Measurements from ENCODE around the gene FGD1. TPM values are rescaled to one million over a fixed set of nuclear protein-coding genes. Genes with fewer than 3 reads are reported as not detected.

Gene FGD1
- total RNA-seq, 6 donors from 2014 or later = 1.0 to 4.1 (median 1.7) TPM

DNA sequence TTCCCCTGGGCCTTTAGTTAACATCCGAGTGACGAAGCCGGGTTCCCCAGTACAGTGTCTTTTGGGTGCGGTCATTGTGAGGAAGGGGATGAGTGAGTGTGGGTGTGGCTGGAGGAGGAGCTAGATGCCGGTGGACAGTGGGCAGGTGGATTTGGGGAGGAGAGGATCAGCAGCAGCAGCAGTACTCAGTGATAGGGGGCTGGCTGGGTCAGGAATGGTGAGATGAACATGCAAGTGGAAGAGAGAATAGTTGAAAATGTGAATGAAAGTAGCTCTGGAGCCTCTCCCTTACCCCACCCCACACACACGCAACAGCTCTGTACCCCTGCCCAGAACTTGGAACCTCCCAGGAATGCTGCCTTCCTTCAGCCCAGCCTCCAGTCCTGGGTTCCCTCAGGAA is 51.3 kb downstream of the FGD1 start:
- Histone ChIP-seq H3K36me3 (peaks cover 0 to 25% (median 10%) of the 10 kb centered on the region in 4 donors), H3K4me1 (peaks cover 6 to 11% (median 7%) of the 10 kb centered on the region in 4 donors), H3K9me3 (no peaks in the 10 kb centered on the region), H3K27ac (no peak overlapping the region), H3K4me3 (no peak overlapping the region), H3K27me3 (no peaks in the 10 kb centered on the region)
- no peak for TF ChIP-seq POLR2A (IDR thresholded peaks at IDR 0.05)
- no peak for TF ChIP-seq EP300 (IDR thresholded peaks at IDR 0.05)
- no peak for TF ChIP-seq POLR2AphosphoS5 (IDR thresholded peaks at IDR 0.05)
- TF ChIP-seq, protein P1, sequence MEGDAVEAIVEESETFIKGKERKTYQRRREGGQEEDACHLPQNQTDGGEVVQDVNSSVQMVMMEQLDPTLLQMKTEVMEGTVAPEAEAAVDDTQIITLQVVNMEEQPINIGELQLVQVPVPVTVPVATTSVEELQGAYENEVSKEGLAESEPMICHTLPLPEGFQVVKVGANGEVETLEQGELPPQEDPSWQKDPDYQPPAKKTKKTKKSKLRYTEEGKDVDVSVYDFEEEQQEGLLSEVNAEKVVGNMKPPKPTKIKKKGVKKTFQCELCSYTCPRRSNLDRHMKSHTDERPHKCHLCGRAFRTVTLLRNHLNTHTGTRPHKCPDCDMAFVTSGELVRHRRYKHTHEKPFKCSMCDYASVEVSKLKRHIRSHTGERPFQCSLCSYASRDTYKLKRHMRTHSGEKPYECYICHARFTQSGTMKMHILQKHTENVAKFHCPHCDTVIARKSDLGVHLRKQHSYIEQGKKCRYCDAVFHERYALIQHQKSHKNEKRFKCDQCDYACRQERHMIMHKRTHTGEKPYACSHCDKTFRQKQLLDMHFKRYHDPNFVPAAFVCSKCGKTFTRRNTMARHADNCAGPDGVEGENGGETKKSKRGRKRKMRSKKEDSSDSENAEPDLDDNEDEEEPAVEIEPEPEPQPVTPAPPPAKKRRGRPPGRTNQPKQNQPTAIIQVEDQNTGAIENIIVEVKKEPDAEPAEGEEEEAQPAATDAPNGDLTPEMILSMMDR (IDR thresholded peaks at IDR 0.05) = no peak
- WGBS, 2 donors = 75 to 85% methylated on average over 6 of the region's 6 CpGs
- ATAC-seq (ENCODE audit: low FRiP score in 2 of 2) = no peak
- no peak for DNase-seq

DNA sequence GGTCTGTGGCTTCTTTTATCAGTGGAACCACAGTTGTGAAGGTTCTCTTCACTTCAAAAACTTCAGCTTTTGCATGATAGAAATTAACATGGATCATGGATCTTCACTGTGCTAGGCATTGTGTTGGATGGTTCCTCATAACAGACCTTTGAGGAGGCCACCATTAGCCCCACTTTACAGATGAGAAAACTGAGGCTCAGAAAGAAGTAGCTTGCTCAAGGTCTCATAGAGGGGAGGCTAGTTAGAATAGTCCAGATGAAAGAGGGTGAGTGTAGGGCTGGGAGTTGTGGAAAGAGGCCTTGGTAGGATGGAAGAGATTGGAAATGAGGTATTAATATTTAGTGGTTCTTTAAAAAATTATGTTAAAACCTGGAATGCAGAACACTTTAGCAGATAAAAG is 53.2 kb downstream of the FGD1 start:
- Histone ChIP-seq H3K36me3 (peaks cover 0 to 18% (median 8%) of the 10 kb centered on the region in 4 donors), H3K4me1 (peaks cover 6 to 11% (median 7%) of the 10 kb centered on the region in 4 donors), H3K4me3 (no peak overlapping the region), H3K9me3 (no peaks in the 10 kb centered on the region), H3K27me3 (no peaks in the 10 kb centered on the region), H3K27ac (no peak overlapping the region)
- ATAC-seq (ENCODE audit: low FRiP score in 2 of 2) (no peak), DNase-seq (no peak)
- TF ChIP-seq, protein P1 (IDR thresholded peaks at IDR 0.05) = no peak
- TF ChIP-seq POLR2A (IDR thresholded peaks at IDR 0.05) = no peak
- TF ChIP-seq POLR2AphosphoS5 (IDR thresholded peaks at IDR 0.05) = no peak
- TF ChIP-seq EP300 (IDR thresholded peaks at IDR 0.05) = no peak

- TF ChIP-seq, protein P1 (IDR thresholded peaks at IDR 0.05) = no peak
- peak in 2 of 4 donors; percentile 18 to 66 for TF ChIP-seq POLR2A (IDR thresholded peaks at IDR 0.05)
- no peak for TF ChIP-seq EP300 (IDR thresholded peaks at IDR 0.05)
- TF ChIP-seq POLR2AphosphoS5 (IDR thresholded peaks at IDR 0.05) = peak; percentile 40 to 82
- Histone ChIP-seq H3K9me3 (no peaks in the 10 kb centered on the region), H3K4me3 (peak within 1 kb of the TSS; percentile 75 to 97 (median 82)), H3K36me3 (peaks cover 0 to 16% (median 6%) of the 10 kb centered on the region in 4 donors), H3K4me1 (peaks cover 6 to 11% (median 7%) of the 10 kb centered on the region in 4 donors), H3K27ac (peak within 1 kb of the TSS; percentile 56 to 70 (median 64)), H3K27me3 (no peaks in the 10 kb centered on the region)
- 0 to 34% methylated on average over 2 to 40 of the region's 40 CpGs for WGBS, 2 donors
- ATAC-seq (ENCODE audit: low FRiP score in 2 of 2) (peak; percentile 91 to 99), DNase-seq (peak; percentile 83 to 91)
Measured at GRCh38 chrX:54439960-54440871, 55.8 kb downstream of the FGD1 start, which contains the start of gene TSR2. TSR2 (plus strand) TSS chrX:54440404; CDS start chrX:54440422, 18 bp downstream.

GRCh38 chrX:54435121-54435520 is 60.9 kb downstream of the FGD1 start:
- TF ChIP-seq EP300 (IDR thresholded peaks at IDR 0.05) = no peak
- TF ChIP-seq, protein P1 (IDR thresholded peaks at IDR 0.05) = no peak
- no peak for TF ChIP-seq POLR2AphosphoS5 (IDR thresholded peaks at IDR 0.05)
- no peak for TF ChIP-seq POLR2A (IDR thresholded peaks at IDR 0.05)
- H3K4me1 ChIP-seq = no peaks in the 10 kb centered on the region
- ATAC-seq (ENCODE audit: low FRiP score in 2 of 2) = no peak

More at GRCh38 chrX:54435121-54435520, 60.9 kb downstream of the FGD1 start:
- no peak overlapping the region for H3K4me3 ChIP-seq
- no peaks in the 10 kb centered on the region for H3K27me3 ChIP-seq
- WGBS, 2 donors = 52 to 55% methylated on average over 2 of the region's 2 CpGs
- no peaks in the 10 kb centered on the region for H3K36me3 ChIP-seq
- H3K27ac ChIP-seq = no peak overlapping the region
- no peaks in the 10 kb centered on the region for H3K9me3 ChIP-seq
- no peak for DNase-seq
